GM21423 (cell line): ENCODE data around the gene GLI2.

Experiments used
- ATAC-seq: cut with Tn5 transposase; IDR thresholded peaks from one replicate; pipeline ENCODE4 v1.9.1; 2021; ENCODE audit warnings: mild to moderate bottlenecking, moderate library complexity; ENCODE audit not compliant: unreplicated experiment

GLI2 gene

GRCh38 chr2:120754067-120754960 lies 18.6 kb downstream of the GLI2 start:
- ATAC-seq = no peak

GRCh38 chr2:120758181-120759144 lies 22.8 kb downstream of the GLI2 start:
- ATAC-seq = no peak

- ATAC-seq = no peak
These were observed 24.1 kb downstream of the GLI2 start for GRCh38 chr2:120759543-120760331.

GRCh38 chr2:120760446-120761135 lies 24.9 kb downstream of the GLI2 start:
- no peak for ATAC-seq

- ATAC-seq = no peak
These were observed 25.6 kb downstream of the GLI2 start for GRCh38 chr2:120761164-120761861.

- ATAC-seq = no peak
These were observed 26.2 kb downstream of the GLI2 start for GRCh38 chr2:120761911-120762310.

GRCh38 chr2:120762341-120763061 lies 26.8 kb downstream of the GLI2 start:
- no peak for ATAC-seq

GRCh38 chr2:120763508-120763907 lies 27.8 kb downstream of the GLI2 start:
- ATAC-seq = no peak

GRCh38 chr2:120763931-120764330 lies 28.3 kb downstream of the GLI2 start:
- ATAC-seq = no peak

- ATAC-seq = no peak
These were observed 28.8 kb downstream of the GLI2 start for GRCh38 chr2:120764492-120764891.

GRCh38 chr2:120764991-120765677 lies 29.5 kb downstream of the GLI2 start:
- ATAC-seq = no peak

GRCh38 chr2:120765678-120766469 lies 30.2 kb downstream of the GLI2 start:
- no peak for ATAC-seq

- ATAC-seq = no peak
These were observed 31.0 kb downstream of the GLI2 start for GRCh38 chr2:120766470-120767351.

GRCh38 chr2:120767486-120768005 lies 31.9 kb downstream of the GLI2 start:
- no peak for ATAC-seq

GRCh38 chr2:120768112-120769048 lies 32.7 kb downstream of the GLI2 start:
- no peak for ATAC-seq
